HG02885 (cell line): ENCODE results near the gene SP8.
A peak's percentile ranks its signal among the peaks of the same experiment; 100 is the strongest.

Experiments
- ATAC-seq: cut with Tn5 transposase; IDR thresholded peaks from one replicate; pipeline ENCODE4 v1.9.1; 2021; ENCODE audit warnings: mild to moderate bottlenecking; ENCODE audit not compliant: unreplicated experiment, poor library complexity

The SP8 gene

GRCh38 chr7:20776942-20777341 is 9.7 kb downstream of the SP8 start:
- ATAC-seq = no peak

DNA sequence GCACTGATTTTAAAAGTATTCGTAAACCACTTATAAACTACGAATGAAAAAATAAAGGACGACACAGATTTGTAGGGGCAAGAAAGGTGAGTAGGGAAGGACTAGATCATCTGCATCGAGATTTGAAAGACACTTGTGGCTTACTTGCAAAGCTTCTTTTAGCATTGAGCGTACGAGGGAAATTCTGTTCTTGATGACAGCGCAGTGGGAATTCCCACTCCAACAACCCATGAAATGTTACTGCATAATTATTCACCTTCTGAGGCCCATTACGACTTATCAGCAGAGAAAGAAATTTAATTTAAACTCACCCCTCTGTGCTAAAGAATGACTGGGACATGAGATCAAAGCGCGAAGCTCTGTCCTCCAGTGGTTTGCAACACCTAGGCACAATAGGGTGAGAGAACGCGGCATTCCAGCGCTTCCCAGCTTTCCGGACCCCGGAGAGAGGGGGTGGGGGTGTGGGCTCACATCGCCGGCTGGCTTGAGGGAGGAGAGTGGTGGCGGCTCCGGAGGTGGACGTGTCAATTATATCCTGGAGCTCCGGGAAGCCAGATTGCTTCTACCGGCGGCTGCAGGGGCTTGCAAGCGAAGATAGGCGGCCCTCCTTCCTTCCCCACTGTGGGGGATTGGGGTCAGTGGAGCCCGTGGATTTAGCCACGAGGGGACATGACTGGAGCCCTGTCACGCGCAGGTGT is 10.3 kb downstream of the SP8 start:
- no peak for ATAC-seq

DNA sequence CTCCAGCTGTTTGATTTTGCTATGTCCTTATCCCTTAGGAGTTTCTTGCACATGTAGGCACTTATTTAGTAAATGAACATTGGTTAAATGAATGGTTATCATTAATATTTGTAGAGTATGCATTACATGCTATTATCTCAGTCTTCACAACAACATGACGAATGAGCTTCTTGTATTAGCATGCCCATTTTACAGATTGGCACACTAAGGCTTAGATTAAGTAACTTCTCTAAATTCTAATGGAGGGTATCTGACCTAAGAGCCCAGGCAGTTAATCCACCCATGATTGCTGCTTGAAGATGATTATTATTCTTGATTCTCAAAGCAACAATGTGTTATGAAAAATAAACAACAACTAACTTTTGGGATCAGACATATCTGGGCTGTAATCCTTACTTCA is 32.7 kb downstream of the SP8 start:
- no peak for ATAC-seq

DNA sequence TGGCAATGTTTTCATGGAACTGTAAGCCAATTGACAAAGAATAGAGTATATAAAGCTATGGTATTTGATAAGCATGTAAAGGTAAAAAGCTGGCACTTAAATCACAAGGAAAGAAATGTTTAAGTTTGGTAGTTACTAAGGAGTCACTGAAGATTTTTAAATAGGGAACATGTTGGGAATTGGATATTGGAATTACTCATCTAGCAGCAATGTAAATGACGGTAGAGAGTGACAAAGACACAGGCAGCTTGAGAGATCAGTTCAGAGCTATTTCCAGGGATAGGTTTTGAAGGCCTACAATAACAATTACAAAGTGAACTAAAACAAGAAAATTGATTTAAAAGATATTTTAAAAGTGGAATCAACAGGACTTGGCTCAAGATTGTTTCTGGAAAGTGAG is 36.8 kb downstream of the SP8 start:
- ATAC-seq = no peak

- ATAC-seq = no peak
Measured at GRCh38 chr7:20748853-20749252, 37.8 kb downstream of the SP8 start.

DNA sequence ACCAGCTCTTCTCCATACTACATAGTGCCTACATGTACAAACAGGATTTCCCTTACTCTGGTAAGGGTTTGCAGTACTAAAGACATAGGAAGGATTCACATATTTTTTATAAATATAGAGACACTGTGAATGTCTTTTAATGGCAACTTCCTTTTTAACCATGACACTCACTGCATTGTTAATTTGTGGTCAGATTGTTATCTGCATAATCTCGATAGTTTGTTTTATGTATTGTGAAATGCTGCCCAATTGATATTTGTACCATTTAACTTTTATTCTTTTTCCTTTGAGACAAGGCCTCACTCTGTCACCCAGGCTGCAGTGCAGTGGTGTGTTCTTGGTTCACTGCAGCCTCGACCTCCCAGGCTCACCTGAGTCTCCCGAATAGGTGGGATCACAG is 39.7 kb downstream of the SP8 start:
- no peak for ATAC-seq

DNA sequence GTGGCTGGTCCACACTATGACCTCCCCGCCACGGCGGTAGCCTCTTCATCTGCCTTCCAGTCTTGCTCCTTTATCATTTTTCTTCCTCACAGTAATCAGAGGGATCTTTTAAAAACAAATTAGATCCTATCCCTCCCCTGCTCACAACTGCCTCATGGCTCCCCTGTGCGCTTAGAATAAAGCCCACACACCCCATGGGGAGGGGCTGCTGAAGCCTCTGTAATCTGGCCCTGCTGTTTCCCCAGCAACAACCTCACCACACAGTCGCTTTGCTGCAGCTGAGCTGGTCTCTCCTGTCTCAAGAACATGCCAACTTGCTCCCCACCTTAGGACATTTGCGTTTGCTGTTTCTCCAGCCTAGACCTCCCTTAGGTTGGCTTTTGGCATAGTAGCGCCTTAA is 41.0 kb downstream of the SP8 start:
- ATAC-seq = no peak

DNA sequence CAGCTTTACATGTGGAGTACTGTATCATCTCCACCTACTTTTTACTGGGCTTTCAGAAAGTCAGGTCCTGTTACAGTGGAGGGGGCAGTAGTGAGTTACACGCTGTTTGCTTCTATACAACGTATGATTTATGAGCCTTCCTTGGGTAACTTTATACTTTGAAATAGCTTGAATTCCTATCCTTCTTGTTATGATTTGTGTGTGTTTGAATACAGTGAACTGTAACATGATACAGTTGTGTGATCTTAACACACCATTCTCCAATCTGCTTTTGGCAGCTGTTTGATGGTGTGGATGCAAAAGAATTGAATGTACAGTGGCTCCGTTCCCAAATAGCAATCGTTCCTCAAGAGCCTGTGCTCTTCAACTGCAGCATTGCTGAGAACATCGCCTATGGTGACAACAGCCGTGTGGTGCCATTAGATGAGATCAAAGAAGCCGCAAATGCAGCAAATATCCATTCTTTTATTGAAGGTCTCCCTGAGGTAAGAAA is 41.7 kb downstream of the SP8 start:
- no peak for ATAC-seq

- no peak for ATAC-seq
Measured at GRCh38 chr7:20742913-20743312, 43.8 kb downstream of the SP8 start.

GRCh38 chr7:20741801-20742200 is 44.9 kb downstream of the SP8 start:
- no peak for ATAC-seq

DNA sequence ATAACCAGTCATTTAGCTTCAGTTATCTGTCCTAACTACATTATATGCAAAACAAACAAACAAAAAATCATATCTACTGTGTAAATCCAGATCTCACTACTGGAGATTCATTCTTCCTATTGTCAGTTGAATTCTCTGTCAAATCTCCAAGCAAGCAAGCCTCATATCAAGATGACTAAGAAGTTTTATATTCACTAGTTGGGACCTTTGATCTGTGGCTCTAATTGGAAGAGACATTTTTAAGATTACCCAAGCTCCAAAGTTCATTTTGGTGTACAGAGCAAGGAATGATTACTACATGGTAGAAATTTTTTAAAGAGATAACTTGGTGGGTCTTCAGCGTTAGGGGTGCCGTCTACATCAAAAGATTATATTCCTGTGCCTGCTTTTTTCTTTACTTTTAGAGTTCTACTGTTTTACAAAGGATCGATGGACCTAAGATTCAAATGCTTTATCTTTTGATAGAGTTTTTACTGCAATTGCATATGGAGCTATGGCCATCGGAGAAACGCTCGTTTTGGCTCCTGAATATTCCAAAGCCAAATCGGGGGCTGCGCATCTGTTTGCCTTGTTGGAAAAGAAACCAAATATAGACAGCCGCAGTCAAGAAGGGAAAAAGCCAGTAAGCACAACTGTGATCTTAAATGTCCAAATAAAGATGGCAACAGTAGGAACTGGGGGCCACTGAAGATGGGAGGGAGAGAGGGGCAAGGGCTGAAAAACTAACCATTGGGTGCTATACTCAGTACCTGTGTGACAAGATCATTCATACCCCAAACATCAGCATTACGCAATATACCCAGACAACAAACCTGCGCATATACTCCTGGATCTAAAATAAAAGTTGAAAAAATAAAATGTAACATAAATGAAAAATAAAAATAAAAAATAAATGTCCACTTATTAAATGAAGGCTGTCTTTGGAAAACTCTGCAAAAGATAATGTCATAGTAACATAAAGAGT is 47.9 kb downstream of the SP8 start:
- no peak for ATAC-seq

- ATAC-seq = peak; percentile 51
Measured at GRCh38 chr7:20737840-20738448, 48.7 kb downstream of the SP8 start.

GRCh38 chr7:20735346-20736065 is 51.2 kb downstream of the SP8 start:
- no peak for ATAC-seq
